Body of pancreas (tissue), 4 donors: ENCODE measurements around the gene BIRC2.

Experiments
- CTCF ChIP-seq, 7 experiments: fragments of 450-650 bp in 4 of 7; fragments of 200-600 bp in 3 of 7; sonication (generic) in 3 of 7; IDR thresholded peaks; one replicate each; pipeline ENCODE4 v1.5.1; 2016 to 2019; ENCODE audit warnings: antibody characterized with exemption in 7 of 7
- POLR2A ChIP-seq, 3 donors: fragments of 450-650 bp; IDR thresholded peaks; one replicate each; pipeline ENCODE4 v1.6.1; 2016; ENCODE audit warnings: antibody characterized with exemption in 3 of 3, mild to moderate bottlenecking in 2 of 3

GRCh38 chr11:102377891-102378290 is 30.9 kb downstream of the BIRC2 start:
- TF ChIP-seq CTCF (IDR thresholded peaks at IDR 0.05) (no peak), POLR2A (IDR thresholded peaks at IDR 0.05) (no peak)
